ENCODE results near the gene CDKN2B. TPM values are rescaled to one million over a fixed set of nuclear protein-coding genes. Genes with fewer than 3 reads are reported as not detected.

CDKN2B gene
- total RNA-seq, 1 experiment from 2014 or later = 29.6 TPM

DNA sequence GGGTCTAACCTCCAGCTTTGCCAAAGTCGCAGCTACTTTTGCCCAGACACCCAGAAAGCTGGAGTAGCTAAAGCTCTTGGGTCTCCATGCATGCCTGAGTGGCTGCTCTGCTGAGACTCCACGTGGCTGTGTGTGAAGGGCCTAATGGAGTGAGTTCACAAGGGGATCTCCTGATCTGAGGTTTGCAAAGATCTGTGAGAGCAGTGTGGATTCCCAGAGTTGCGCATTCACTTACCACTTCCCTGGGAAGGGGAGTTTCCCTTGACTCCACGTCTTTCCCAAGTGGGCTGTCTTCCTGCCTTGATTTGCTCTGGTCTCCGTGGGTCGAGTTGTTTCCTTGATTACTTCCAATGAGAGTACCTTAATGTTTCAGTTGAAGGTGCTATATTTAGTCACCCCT is 17.6 kb upstream of the CDKN2B start:
- Histone ChIP-seq H3K4me1 (replicated peaks) (peaks cover 33% of the 10 kb centered on the region), H3K36me3 (no peaks in the 10 kb centered on the region), H3K27ac (no peak overlapping the region), H3K9me3 (replicated peaks) (no peaks in the 10 kb centered on the region), H3K4me3 (no peak overlapping the region), H3K27me3 (replicated peaks) (no peaks in the 10 kb centered on the region)
- DNase-seq (ENCODE audit: low read depth in 1 of 2, low spot score in 2 of 2) = no peak

DNA sequence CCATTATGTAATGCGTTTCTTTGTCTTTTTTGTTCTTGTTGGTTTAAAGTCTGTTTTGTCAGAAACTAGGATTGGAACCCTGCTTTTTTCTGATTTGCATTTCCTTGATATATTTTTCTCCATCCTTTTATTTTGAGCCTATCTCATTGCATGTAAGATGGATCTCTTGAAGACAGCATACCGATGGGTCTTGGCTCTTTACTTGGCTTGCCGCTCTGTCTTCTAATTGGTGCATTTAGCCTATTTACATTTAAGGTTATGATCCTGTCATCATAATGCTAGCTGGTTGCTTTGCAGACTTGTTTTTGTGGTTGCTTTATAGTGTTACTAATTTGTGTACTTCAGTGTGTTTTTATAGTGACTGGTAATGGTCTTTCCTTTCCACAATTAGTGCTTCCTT is 13.3 kb upstream of the CDKN2B start:
- Histone ChIP-seq H3K4me1 (replicated peaks) (no peaks in the 10 kb centered on the region), H3K4me3 (no peak overlapping the region), H3K36me3 (no peaks in the 10 kb centered on the region), H3K9me3 (replicated peaks) (no peaks in the 10 kb centered on the region), H3K27me3 (replicated peaks) (no peaks in the 10 kb centered on the region), H3K27ac (no peak overlapping the region)
- no peak for DNase-seq (ENCODE audit: low read depth in 1 of 2, low spot score in 2 of 2)

DNA sequence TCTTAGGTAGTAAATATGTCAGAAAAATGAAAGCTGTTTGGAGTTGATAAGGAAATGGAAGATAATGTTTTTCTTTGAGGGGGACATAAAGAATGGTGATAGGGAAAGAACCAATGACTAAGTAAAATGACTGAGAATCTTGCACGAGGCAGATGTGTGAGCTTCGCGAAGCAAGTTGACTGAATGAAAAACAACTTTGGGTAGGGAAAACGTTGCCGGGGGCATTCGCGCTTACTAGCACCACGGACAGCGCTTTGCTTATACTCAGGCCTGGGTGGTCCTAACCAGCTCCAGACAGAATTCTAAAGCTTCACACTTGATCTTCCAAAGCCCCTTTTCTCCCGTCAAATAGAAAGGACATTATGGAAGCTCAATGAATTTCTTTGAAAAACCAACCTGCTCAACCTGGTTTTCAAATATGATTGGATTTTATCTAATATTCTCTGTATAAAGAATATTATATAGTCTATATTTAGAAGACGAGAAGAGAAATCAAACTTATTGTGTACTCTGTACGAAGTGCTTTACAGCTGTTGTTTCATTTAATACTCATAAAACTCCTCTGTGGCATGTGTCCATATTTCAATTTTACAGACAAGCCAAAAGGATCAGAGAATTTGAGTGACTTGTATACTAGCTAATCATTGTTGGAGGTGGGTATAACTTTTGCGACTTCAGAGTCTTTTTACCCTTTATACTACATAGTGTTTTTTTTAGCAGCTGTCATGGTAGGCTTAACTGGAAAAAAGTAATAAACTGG is 1.9 kb upstream of the CDKN2B start:
- peaks cover 10% of the 10 kb centered on the region for H3K36me3 ChIP-seq
- no peak overlapping the region for H3K27ac ChIP-seq
- no peaks in the 10 kb centered on the region for H3K27me3 ChIP-seq (replicated peaks)
- peaks cover 5% of the 10 kb centered on the region for H3K4me1 ChIP-seq (replicated peaks)
- H3K4me3 ChIP-seq = no peak overlapping the region
- no peak for DNase-seq (ENCODE audit: low read depth in 1 of 2, low spot score in 2 of 2)
- H3K9me3 ChIP-seq (replicated peaks) = no peaks in the 10 kb centered on the region

DNA sequence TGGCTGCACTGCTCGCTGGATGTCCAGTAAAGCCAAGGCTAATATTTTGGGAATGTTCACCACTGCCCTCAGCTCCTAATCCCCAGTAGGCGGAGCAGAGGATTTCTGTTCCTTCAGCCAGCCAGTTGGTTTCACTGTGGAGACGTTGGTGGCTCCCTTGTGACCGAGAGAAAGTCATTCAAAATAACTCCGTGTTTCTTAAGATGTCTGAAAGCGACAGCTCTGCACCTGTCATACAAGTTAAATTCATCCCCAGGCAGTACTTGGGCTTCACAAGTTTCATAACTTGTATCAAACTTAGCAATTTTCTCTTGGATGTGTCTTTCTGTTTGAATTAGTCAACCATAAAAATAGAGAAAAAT is 382 bp upstream of the CDKN2B start:
- Histone ChIP-seq H3K4me3 (peak overlapping the region; percentile 75; the same call in 1 of the 2 replicates), H3K9me3 (replicated peaks) (no peaks in the 10 kb centered on the region), H3K27ac (no peak overlapping the region), H3K27me3 (replicated peaks) (no peaks in the 10 kb centered on the region), H3K4me1 (replicated peaks) (peaks cover 5% of the 10 kb centered on the region), H3K36me3 (peaks cover 22% of the 10 kb centered on the region)
- DNase-seq (ENCODE audit: low read depth in 1 of 2, low spot score in 2 of 2) = no peak

DNA sequence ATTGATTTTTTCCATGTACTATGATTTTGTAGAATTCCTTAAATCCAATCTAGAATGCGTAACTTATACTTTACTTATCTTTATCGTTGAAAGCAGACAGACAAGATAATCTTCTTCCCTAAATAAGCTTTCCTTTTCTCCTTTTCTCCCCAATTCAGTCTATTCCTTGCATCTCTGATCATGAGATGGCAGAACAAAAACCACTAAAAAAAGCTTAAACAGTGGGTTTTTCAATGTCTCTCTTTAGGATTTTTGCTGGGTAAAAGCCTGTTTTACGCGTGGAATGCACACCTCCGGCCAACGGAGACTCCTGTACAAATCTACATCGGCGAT is 755 bp downstream of the CDKN2B start:
- Histone ChIP-seq H3K27me3 (replicated peaks) (no peaks in the 10 kb centered on the region), H3K9me3 (replicated peaks) (no peaks in the 10 kb centered on the region), H3K4me3 (peak overlapping the region; percentile 75), H3K4me1 (replicated peaks) (peaks cover 5% of the 10 kb centered on the region), H3K36me3 (peaks cover 25% of the 10 kb centered on the region), H3K27ac (peak overlapping the region; percentile 84)
- DNase-seq (ENCODE audit: low read depth in 1 of 2, low spot score in 2 of 2) = no peak

DNA sequence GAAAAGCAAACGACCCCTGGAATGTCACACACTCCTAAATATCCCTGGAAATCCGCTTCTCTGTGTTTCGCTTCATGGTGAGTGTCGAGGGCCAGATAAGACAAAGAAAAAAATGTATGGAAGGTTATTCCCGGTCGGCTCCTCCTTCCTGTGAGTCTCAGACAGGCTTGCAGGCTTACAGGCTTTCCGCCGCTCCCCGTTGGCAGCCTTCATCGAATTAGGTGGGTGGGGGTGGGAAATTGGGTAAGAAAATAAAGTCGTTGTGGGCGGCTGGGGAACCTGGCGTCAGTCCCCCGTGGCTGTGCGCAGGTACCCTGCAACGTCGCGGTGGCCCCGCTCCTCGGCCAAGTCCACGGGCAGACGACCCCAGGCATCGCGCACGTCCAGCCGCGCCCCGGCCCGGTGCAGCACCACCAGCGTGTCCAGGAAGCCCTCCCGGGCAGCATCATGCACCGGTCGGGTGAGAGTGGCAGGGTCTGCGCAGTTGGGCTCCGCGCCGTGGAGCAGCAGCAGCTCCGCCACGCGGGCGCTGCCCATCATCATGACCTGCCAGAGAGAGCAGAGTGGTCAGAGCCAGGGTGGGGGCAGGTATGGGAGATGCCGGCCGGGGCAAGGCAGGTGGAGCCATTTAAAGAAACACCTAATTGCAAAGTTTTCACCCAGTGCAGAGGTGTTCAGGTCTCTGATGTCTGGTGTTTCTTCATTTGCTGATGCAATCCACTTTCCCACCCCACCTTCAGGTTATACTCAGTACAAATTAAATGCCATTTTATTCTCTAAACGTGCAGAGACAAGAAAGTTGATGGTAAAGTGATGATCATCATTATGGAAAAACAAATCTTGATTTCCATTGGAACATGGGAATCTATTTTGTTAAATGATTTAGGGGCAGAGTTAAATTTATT is 3.2 kb downstream of the CDKN2B start:
- Histone ChIP-seq H3K4me3 (no peak overlapping the region), H3K36me3 (peaks cover 28% of the 10 kb centered on the region), H3K27me3 (replicated peaks) (no peaks in the 10 kb centered on the region), H3K4me1 (replicated peaks) (peaks cover 5% of the 10 kb centered on the region), H3K9me3 (replicated peaks) (no peaks in the 10 kb centered on the region), H3K27ac (no peak overlapping the region)
- DNase-seq (ENCODE audit: low read depth in 1 of 2, low spot score in 2 of 2) = no peak

DNA sequence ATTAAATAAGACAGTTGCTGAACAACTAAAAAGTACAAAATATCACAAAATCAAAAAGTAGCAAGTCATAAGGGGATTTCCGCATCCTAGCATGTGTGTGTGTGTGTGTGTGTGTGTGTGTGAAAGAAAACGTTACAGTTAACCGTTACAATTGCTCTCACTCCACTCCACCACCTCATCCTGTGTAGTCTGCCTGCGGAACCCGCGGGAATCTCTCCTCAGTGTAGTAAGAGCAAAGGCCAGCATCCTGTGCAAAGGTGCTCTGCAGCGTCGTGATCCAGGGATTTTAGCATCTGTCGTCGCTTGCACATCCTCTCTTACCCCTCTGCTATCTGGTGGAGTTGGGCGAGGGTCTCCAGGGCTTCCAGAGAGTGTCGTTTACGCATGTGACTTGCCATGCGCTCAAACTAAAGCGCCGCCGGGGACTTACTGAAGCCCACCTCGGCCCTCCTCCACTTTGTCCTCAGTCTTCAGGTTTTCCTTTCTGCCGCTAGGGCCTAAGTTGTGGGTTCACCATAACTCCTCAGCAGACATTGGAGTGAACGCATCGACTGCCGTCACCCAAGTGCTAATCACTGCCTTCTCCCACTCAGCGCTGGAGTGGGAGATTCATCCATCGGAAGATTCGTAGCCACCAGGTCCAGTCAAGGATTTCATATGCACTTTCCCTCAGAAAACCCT is 3.9 kb downstream of the CDKN2B start:
- no peak overlapping the region for H3K27ac ChIP-seq
- H3K36me3 ChIP-seq = peaks cover 28% of the 10 kb centered on the region
- H3K4me3 ChIP-seq = no peak overlapping the region
- H3K4me1 ChIP-seq (replicated peaks) = peaks cover 5% of the 10 kb centered on the region
- no peaks in the 10 kb centered on the region for H3K9me3 ChIP-seq (replicated peaks)
- H3K27me3 ChIP-seq (replicated peaks) = no peaks in the 10 kb centered on the region
- no peak for DNase-seq (ENCODE audit: low read depth in 1 of 2, low spot score in 2 of 2)

DNA sequence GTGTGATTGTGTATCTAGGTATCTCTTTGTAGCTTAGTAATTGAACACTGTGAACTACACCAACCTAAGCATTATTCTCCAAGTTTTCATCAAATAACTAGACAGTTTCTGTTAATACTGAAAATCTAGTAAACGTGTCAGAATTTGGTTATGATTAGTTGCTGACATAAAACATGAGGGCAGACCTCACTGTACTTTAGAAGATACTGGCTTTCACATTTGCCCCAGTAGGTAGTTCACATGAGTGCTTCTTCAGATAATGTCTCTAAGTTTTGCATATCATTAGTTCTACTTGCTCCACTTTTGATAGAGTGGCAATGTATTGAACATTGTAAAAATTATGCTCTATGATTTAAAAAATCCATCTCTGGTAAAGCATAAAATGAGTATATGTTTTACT is 7.1 kb downstream of the CDKN2B start:
- no peak for DNase-seq (ENCODE audit: low read depth in 1 of 2, low spot score in 2 of 2)
- H3K9me3 ChIP-seq (replicated peaks) = no peaks in the 10 kb centered on the region
- H3K27ac ChIP-seq = no peak overlapping the region
- H3K4me1 ChIP-seq (replicated peaks) = peaks cover 15% of the 10 kb centered on the region
- peaks cover 31% of the 10 kb centered on the region for H3K36me3 ChIP-seq
- H3K4me3 ChIP-seq = no peak overlapping the region
- no peaks in the 10 kb centered on the region for H3K27me3 ChIP-seq (replicated peaks)

DNA sequence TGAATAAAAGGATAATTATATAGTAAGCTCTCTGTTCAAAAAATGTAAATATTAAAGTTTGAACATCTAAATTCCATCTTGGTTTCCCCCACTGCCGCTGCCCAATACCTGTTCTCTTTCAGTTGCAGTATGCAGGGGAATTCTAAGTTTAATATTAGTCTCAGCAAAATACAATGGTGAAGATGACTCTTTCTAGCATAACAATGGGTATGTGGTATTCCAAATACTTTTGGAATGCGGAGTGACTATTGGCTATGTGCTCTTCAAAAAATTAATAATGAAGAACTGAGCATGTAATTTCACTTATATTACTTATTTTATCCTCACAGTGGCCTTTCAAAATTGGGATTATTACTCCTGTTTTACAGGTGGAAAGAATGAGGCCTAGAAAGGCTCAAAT is 11.1 kb downstream of the CDKN2B start:
- Histone ChIP-seq H3K4me3 (no peak overlapping the region), H3K27ac (peak overlapping the region; percentile 38; the same call in 1 of the 2 replicates), H3K4me1 (replicated peaks) (peaks cover 23% of the 10 kb centered on the region), H3K36me3 (peaks cover 29% of the 10 kb centered on the region), H3K9me3 (replicated peaks) (no peaks in the 10 kb centered on the region), H3K27me3 (replicated peaks) (no peaks in the 10 kb centered on the region)
- no peak for DNase-seq (ENCODE audit: low read depth in 1 of 2, low spot score in 2 of 2)

DNA sequence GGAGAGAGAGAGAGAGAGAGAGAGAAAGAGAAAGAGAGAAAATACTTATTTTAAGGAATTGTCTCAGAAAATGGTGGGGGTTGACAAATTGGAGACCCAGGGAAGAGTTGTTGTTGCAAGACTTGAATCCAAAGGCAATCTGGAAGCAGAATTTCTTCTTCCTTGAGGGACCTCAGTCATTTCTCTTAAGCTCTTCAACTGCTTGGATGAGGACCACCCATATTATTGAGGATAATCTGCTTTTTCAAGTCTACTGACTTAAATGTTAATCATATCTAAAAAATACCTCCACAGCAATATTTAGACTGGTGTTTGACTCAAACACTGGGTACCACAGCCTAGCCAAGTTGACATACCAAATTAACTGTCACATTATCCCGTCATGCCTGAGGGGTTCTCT is 11.6 kb downstream of the CDKN2B start:
- Histone ChIP-seq H3K27ac (no peak overlapping the region), H3K27me3 (replicated peaks) (no peaks in the 10 kb centered on the region), H3K4me1 (replicated peaks) (peaks cover 23% of the 10 kb centered on the region), H3K36me3 (peaks cover 29% of the 10 kb centered on the region), H3K9me3 (replicated peaks) (no peaks in the 10 kb centered on the region), H3K4me3 (no peak overlapping the region)
- no peak for DNase-seq (ENCODE audit: low read depth in 1 of 2, low spot score in 2 of 2)

DNA sequence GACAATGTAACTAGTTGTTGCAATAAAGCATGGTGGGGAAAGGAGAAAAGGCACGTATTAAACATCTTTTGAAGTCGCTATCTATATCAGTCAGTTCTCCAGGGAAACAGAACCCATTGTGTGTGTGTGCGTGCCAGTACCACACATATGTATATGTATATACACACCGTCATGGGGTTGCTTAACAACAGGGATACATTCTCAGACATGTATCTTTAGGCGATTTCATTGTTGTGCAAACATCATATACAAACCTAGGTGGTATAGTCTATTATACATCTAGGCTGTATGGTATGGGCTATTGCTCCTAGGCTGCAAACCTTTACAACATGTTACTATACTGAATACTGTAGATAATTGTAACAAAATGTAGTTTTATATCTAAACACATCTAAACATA is 12.2 kb downstream of the CDKN2B start:
- H3K27me3 ChIP-seq (replicated peaks) = no peaks in the 10 kb centered on the region
- 0 out of 2 replicates have a peak overlapping the region, but pooled peaks have one; percentile 94 for H3K27ac ChIP-seq
- H3K4me3 ChIP-seq = peak overlapping the region; percentile 80
- peaks cover 29% of the 10 kb centered on the region for H3K36me3 ChIP-seq
- peaks cover 23% of the 10 kb centered on the region for H3K4me1 ChIP-seq (replicated peaks)
- DNase-seq (ENCODE audit: low read depth in 1 of 2, low spot score in 2 of 2) = no peak
- H3K9me3 ChIP-seq (replicated peaks) = no peaks in the 10 kb centered on the region

DNA sequence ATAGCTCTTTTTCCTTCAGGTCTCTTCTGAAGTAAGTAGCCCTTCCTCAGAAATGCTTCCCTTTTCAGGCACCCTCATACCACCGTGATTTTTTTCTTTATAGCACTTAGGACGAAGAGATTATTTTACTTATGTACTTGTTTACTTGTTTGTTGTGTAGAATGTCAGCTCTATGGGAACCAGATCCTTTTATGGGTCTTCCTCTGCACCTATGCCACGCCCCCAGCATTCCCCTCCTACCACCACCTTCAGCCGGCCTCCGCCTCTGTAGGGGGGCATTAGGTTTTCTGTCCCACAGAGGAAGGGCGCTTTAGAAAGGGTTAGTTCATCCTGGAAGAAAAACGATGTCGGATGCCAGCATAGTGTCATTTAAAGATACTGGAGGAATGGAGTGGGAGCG is 12.7 kb downstream of the CDKN2B start:
- H3K36me3 ChIP-seq = peaks cover 29% of the 10 kb centered on the region
- no peaks in the 10 kb centered on the region for H3K9me3 ChIP-seq (replicated peaks)
- no peaks in the 10 kb centered on the region for H3K27me3 ChIP-seq (replicated peaks)
- DNase-seq (ENCODE audit: low read depth in 1 of 2, low spot score in 2 of 2) = peak in 1 of 2 experiments; percentile 51
- peak overlapping the region; percentile 94 for H3K27ac ChIP-seq
- peak overlapping the region; percentile 80 for H3K4me3 ChIP-seq
- H3K4me1 ChIP-seq (replicated peaks) = peaks cover 23% of the 10 kb centered on the region

DNA sequence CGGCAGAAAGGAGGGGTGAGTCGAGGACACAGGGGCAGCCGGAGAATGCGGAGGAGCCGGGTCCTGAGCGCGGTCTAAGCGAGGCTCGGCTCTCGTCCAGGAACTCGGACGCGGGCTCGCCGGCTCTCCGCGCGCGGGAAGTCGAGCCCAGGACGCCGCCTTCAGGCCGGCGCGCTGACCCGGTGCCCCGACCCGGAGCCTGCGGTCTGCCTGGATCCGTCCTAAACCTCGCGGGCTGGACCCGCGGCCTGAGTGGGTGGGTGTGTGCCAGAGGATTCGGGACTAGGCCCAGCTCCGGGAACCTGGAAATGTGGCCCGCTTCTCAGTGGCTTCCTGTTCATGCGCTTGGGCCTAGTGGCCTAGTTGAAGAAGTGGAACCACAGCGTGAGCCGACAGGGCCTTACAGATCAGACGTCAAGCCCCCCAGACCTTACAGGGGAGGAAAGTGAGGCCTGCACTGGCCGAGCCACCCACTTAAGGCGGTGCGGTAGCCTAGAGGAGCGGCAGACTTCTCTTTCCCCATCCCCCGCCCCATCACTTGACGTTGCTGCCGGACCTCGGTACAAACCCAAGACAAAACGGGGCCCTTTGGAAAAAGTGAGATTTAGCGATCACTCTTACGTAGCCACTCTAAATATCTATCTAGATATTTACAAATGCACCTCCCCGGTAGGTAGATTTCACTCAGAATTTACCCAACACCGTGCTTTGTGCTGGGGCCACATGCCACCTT is 13.3 kb downstream of the CDKN2B start:
- Histone ChIP-seq H3K9me3 (replicated peaks) (no peaks in the 10 kb centered on the region), H3K27me3 (replicated peaks) (no peaks in the 10 kb centered on the region), H3K36me3 (peaks cover 29% of the 10 kb centered on the region), H3K4me1 (replicated peaks) (peaks cover 23% of the 10 kb centered on the region), H3K4me3 (peak overlapping the region; percentile 80), H3K27ac (peak overlapping the region; percentile 94)
- peak; percentile 48 to 58 for DNase-seq (ENCODE audit: low read depth in 1 of 2, low spot score in 2 of 2)

All from SJSA1 (cell line).